Activated CD8-positive, alpha-beta T cell treated with anti-CD3 and anti-CD28 coated beads for 36 hours (primary cell): ENCODE results near the gene SPRYD3. TPM values are rescaled to one million over a fixed set of nuclear protein-coding genes. Genes with fewer than 3 reads are reported as not detected.
A peak's percentile ranks its signal among the peaks of the same experiment; 100 is the strongest.

Experiments used
- ATAC-seq: fragments of 200-7000 bp; cut with Tn5 transposase; one replicate; pipeline ENCODE4 v1.10.0; 2021; ENCODE audit warnings: mild to moderate bottlenecking, moderate library complexity
- CTCF ChIA-PET: fragments of 350-600 bp; sonication (Branson Sonifier 250); formaldehyde crosslinking; loops from one replicate; lab custom pipeline; 2021; ENCODE audit warnings: antibody characterized with exemption; lab: Charles Lee
- POLR2A ChIA-PET: fragments of 350-600 bp; sonication (Branson Sonifier 250); formaldehyde crosslinking; loops from one replicate; lab custom pipeline; 2021; ENCODE audit warnings: antibody characterized with exemption; lab: Charles Lee
- DNase-seq: peaks from one replicate; pipeline ENCODE4 v3.0.0-alpha.2; 2020
- H3K27ac Mint-ChIP-seq: one replicate; pipeline ENCODE4 v1.8.0; 2021; ENCODE audit warnings: mild to moderate bottlenecking, mixed read lengths
- H3K27me3 Mint-ChIP-seq: one replicate; pipeline ENCODE4 v1.8.0; 2021; ENCODE audit warnings: mixed read lengths
- H3K36me3 Mint-ChIP-seq: one replicate; pipeline ENCODE4 v1.8.0; 2021; ENCODE audit warnings: low read depth, mixed read lengths
- H3K4me1 Mint-ChIP-seq: one replicate; pipeline ENCODE4 v1.8.0; 2021; ENCODE audit warnings: low read depth, mixed read lengths
- H3K4me3 Mint-ChIP-seq: one replicate; pipeline ENCODE4 v1.8.0; 2021; ENCODE audit warnings: mild to moderate bottlenecking, moderate library complexity, mixed read lengths
- H3K9me3 Mint-ChIP-seq: one replicate; pipeline ENCODE4 v1.8.0; 2021; ENCODE audit warnings: mixed read lengths
- intact Hi-C: fragments of 100-400 bp; cut with micrococcal nuclease; formaldehyde crosslinking; loops from one replicate; pipeline ENCODE4 v1.10.0; 2022
- total RNA-seq, 2 experiments: library from RNA; stranded (reverse); gene quantifications; one replicate each; pipeline ENCODE4 v1.2.3, GENCODE V29; 2021
- TF ChIP-seq, protein P1 (sequence below): fragments of 200-600 bp; IDR thresholded peaks from one replicate; pipeline ENCODE4 v1.8.0; 2022; ENCODE audit warnings: antibody characterized with exemption, mild to moderate bottlenecking

The SPRYD3 gene
- total RNA-seq, 2 experiments from 2014 or later = 24.8 to 25.0 TPM

DNA sequence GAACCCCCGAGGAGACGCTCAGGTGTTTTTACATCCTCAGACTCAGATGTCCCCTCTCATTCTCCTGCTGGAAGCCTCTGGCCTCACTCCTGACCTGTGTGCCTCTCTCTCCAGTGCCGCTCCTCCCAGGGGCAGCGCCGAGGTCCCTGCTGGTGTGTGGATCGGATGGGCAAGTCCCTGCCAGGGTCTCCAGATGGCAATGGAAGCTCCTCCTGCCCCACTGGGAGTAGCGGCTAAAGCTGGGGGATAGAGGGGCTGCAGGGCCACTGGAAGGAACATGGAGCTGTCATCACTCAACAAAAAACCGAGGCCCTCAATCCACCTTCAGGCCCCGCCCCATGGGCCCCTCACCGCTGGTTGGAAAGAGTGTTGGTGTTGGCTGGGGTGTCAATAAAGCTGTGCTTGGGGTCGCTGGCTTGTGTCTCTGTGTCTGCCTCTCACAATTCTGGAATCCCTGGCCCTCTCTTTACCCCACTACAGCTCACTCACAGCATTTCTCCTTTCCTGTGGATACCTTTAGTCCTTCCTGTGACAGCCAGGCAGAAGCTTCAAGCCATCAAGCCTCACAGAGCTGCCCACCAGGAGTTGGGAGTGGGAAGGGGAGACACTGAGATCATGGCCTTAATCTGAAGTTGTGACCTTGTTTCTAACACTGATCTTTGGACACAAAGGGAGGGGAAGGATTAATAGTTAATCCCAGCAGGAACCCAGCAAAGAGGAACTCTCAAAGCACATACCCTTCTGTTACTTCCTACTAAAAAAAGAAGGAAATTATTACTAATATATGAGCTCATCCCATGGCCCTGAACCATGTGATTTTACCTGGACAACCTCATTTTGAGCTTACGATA is 23.0 kb upstream of the SPRYD3 start:
- H3K36me3 Mint-ChIP-seq = no peaks in the 10 kb centered on the region
- intact Hi-C loops = no loop called here
- TF ChIP-seq, protein P1, sequence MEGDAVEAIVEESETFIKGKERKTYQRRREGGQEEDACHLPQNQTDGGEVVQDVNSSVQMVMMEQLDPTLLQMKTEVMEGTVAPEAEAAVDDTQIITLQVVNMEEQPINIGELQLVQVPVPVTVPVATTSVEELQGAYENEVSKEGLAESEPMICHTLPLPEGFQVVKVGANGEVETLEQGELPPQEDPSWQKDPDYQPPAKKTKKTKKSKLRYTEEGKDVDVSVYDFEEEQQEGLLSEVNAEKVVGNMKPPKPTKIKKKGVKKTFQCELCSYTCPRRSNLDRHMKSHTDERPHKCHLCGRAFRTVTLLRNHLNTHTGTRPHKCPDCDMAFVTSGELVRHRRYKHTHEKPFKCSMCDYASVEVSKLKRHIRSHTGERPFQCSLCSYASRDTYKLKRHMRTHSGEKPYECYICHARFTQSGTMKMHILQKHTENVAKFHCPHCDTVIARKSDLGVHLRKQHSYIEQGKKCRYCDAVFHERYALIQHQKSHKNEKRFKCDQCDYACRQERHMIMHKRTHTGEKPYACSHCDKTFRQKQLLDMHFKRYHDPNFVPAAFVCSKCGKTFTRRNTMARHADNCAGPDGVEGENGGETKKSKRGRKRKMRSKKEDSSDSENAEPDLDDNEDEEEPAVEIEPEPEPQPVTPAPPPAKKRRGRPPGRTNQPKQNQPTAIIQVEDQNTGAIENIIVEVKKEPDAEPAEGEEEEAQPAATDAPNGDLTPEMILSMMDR = no peak
- H3K27ac Mint-ChIP-seq = peak overlapping the region; percentile 84
- POLR2A ChIA-PET = interaction anchor here (0.7 to 5.0 kb wide), 16 partner anchors 8 to 166 kb away, joined by 3 to 27 read pairs (median 4); partner anchors contain the start of genes CSAD, ESPL1 and SPRYD3
- no peaks in the 10 kb centered on the region for H3K9me3 Mint-ChIP-seq
- DNase-seq (no peak), ATAC-seq (no peak)
- peak overlapping the region; percentile 10 for H3K4me3 Mint-ChIP-seq
- CTCF ChIA-PET = interaction anchor here (0.8 to 31.8 kb wide), 21 partner anchors 8 to 250 kb away, joined by 3 to 553 read pairs (median 8); partner anchors contain the start of genes AAAS, CSAD, ESPL1 and SPRYD3
- H3K27me3 Mint-ChIP-seq = peaks cover under 1% of the 10 kb centered on the region
- H3K4me1 Mint-ChIP-seq = peaks cover 51% of the 10 kb centered on the region

DNA sequence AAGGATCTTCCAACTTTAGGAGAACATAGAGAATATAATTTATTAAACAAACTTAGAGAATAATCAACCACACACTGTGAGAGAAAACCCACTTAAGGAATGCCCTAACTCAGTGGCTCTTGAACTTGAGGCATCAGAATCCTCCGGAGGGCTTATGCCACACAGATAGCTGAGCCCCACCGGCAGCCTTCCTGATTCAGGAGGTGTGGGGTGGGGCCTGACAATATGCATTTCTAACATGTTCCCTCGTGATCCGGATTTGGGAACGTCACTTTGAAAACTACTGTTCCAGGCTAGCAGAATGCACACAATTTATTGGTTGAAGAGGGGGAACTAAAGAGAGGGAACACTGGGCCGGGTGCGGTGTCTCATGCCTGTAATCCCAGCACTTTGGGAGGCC is 22.1 kb upstream of the SPRYD3 start:
- no peak overlapping the region for H3K27ac Mint-ChIP-seq
- POLR2A ChIA-PET = interaction anchor here (0.9 to 5.0 kb wide), 2 partner anchors 21 to 35 kb away, joined by 3 to 27 read pairs; partner anchors contain the start of gene SPRYD3
- H3K4me3 Mint-ChIP-seq = no peak overlapping the region
- peaks cover 57% of the 10 kb centered on the region for H3K4me1 Mint-ChIP-seq
- peaks cover 2% of the 10 kb centered on the region for H3K27me3 Mint-ChIP-seq
- CTCF ChIA-PET = interaction anchor here (2.3 to 31.8 kb wide), 4 partner anchors 19 to 220 kb away, joined by 8 to 553 read pairs (median 69); partner anchors contain the start of genes AAAS and SPRYD3
- intact Hi-C loops = no loop called here
- DNase-seq (no peak), ATAC-seq (no peak)
- TF ChIP-seq, protein P1 = no peak
- no peaks in the 10 kb centered on the region for H3K9me3 Mint-ChIP-seq
- no peaks in the 10 kb centered on the region for H3K36me3 Mint-ChIP-seq

DNA sequence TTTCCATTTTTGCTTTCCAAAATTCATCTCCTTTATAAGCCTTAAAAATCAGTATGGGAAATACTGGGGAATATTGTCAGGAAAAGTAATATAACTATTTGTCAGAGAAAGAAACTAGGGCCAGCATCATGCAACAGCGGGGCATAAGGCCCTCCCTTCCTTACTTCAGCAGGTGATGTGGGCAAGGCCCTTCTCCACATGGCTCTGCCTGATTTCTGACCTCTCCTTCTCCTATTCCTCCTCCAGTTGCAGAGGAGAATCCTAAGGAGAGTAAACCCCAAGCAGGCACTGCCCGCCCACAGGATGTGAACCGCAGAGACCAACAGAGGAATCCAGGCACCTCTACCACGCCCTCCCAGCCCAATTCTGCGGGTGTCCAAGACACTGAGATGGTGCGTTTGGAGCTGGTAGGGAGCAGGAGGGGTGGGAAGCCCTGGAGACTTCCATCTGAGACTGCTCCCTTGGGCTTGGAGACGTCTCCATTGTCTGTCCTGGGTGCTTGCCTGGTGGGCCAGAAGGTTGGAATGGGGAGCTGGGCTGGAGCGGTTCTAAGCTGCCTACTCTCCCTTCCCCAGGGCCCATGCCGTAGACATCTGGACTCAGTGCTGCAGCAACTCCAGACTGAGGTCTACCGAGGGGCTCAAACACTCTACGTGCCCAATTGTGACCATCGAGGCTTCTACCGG is 21.4 kb upstream of the SPRYD3 start:
- Mint-ChIP-seq H3K36me3 (no peaks in the 10 kb centered on the region), H3K4me1 (peaks cover 59% of the 10 kb centered on the region), H3K9me3 (no peaks in the 10 kb centered on the region), H3K27ac (no peak overlapping the region), H3K27me3 (peaks cover 2% of the 10 kb centered on the region), H3K4me3 (no peak overlapping the region)
- ChIA-PET POLR2A (interaction anchor here (0.9 to 5.0 kb wide), 4 partner anchors 21 to 168 kb away, joined by 3 to 32 read pairs (median 15); partner anchors contain the start of genes ESPL1 and SPRYD3), CTCF (interaction anchor here (1.3 to 31.8 kb wide), 7 partner anchors 18 to 85 kb away, joined by 4 to 553 read pairs (median 18); partner anchors contain the start of genes SPRYD3 and TNS2)
- DNase-seq (no peak), ATAC-seq (no peak)
- TF ChIP-seq, protein P1 = no peak
- intact Hi-C loops = no loop called here

DNA sequence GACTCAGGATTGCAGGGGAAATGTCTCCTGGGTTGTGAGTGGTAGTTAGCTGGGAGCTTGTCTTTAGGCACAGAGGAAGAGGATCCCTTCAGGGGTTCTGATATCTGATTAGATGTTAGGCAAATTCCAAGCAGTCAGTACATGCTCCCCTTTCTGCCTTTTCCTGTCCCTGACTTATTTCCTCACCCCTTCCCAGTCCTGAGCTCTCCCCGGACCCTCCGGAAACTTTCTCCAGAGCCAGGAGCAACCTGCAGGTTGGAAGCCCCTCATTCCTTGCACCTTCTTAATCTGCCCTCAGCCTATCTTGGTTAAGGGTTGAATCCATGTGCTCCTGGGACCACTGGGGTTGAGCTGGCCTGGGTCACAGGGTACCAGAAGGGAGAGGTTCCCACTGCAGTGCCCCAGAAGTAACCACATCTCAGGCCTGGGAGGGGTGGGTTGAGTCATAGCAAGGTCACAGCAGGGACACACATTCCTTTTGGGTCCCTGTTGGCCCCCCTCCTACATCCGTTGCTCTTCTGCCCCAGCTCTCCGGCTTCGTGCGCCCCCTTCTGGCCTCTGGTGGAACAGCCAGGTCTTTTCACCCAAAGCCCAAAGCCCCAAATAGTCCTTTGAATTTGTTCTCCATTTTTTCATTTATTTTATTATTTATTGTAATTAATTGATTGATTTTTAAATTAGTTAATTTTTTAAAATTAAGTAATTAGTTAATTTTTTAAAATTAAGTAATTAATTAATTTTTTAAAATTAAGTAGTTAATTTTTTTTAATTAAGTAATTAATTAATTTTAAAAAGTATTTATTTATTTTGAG is 20.1 kb upstream of the SPRYD3 start:
- Mint-ChIP-seq H3K27me3 (peaks cover 2% of the 10 kb centered on the region), H3K4me1 (peaks cover 53% of the 10 kb centered on the region), H3K4me3 (peak overlapping the region; percentile 69), H3K36me3 (no peaks in the 10 kb centered on the region), H3K27ac (peak overlapping the region; percentile 86), H3K9me3 (no peaks in the 10 kb centered on the region)
- intact Hi-C loops = loop anchor here (2.0 kb wide), 1 partner anchor 32 kb away; no protein-coding TSS in a partner anchor
- peak; percentile 97 for DNase-seq
- peak; percentile 52 for ATAC-seq
- ChIA-PET CTCF (interaction anchor here (0.7 to 31.8 kb wide), 29 partner anchors 9 to 246 kb away, joined by 3 to 553 read pairs (median 4); partner anchors contain the start of genes MYG1, SPRYD3 and TNS2), POLR2A (interaction anchor here (0.6 to 5.0 kb wide), 12 partner anchors 16 to 225 kb away, joined by 3 to 32 read pairs (median 5); partner anchors contain the start of genes ESPL1 and SPRYD3)
- TF ChIP-seq, protein P1 = peak; percentile 93
